Stomach (tissue), 9 donors: ENCODE measurements around the gene AGRP. TPM values are rescaled to one million over a fixed set of nuclear protein-coding genes. Genes with fewer than 3 reads are reported as not detected.

Experiments used
- DNase-seq, 2 donors: peaks; one replicate each; pipeline versions ENCODE4 v3.0.0 to v3.0.0-alpha.2; 2013 to 2019
- H3K27ac ChIP-seq, 5 donors: fragments of 200-600 bp in 4 of 5; sonication (generic) in 4 of 5; one replicate each; pipeline ENCODE4 v1.5.1; 2013 to 2019; ENCODE audit warnings: mild to moderate bottlenecking in 1 of 5, moderate library complexity in 1 of 5
- H3K27me3 ChIP-seq, 3 donors: fragments of 200-600 bp; sonication (generic); one replicate each; pipeline ENCODE4 v1.5.1; 2017 to 2019; ENCODE audit warnings: mixed run types in 1 of 3
- H3K36me3 ChIP-seq, 4 donors: fragments of 200-600 bp; sonication (generic); 1 replicate in 3 of 4; 2 replicates in 1 of 4; pipeline ENCODE4 v1.5.1; 2016 to 2019
- H3K4me1 ChIP-seq, 4 donors: fragments of 200-600 bp; sonication (generic); one replicate each; pipeline ENCODE4 v1.5.1; 2016 to 2019
- H3K4me3 ChIP-seq, 4 donors: fragments of 200-600 bp; sonication (generic) in 3 of 4; one replicate each; pipeline ENCODE4 v1.5.1; 2016 to 2019; ENCODE audit warnings: mild to moderate bottlenecking in 1 of 4
- H3K9me3 ChIP-seq, 4 donors: fragments of 200-600 bp; sonication (generic); one replicate each; pipeline ENCODE4 v1.5.1; 2016 to 2019
- CTCF ChIP-seq, 7 experiments: fragments of 450-650 bp in 4 of 7; fragments of 200-600 bp in 3 of 7; sonication (generic) in 3 of 7; IDR thresholded peaks; one replicate each; pipeline ENCODE4 v1.5.1; 2016 to 2019; ENCODE audit warnings: antibody characterized with exemption in 7 of 7, control low read depth in 2 of 7, mild to moderate bottlenecking in 1 of 7
- EP300 ChIP-seq: sonication (generic); formaldehyde crosslinking; IDR thresholded peaks from one replicate; pipeline ENCODE4 v1.6.1; 2017; ENCODE audit warnings: antibody characterized with exemption
- POLR2A ChIP-seq, 4 donors: fragments of 450-650 bp; IDR thresholded peaks; one replicate each; pipeline ENCODE4 v1.6.1; 2016; ENCODE audit warnings: antibody characterized with exemption in 4 of 4, control low read depth in 2 of 4, mild to moderate bottlenecking in 1 of 4, moderate library complexity in 1 of 4
- POLR2AphosphoS5 ChIP-seq, 3 donors: sonication (generic); formaldehyde crosslinking; IDR thresholded peaks; one replicate each; pipeline ENCODE4 v1.6.1; 2016; ENCODE audit warnings: antibody characterized with exemption in 3 of 3
- WGBS, 5 donors: extraction: QIAGEN DNeasy Blood & Tissue Kit in 3 of 5; methylation state at CpG; one replicate each; pipeline versions ENCODE4 v1.1.5 to v1.1.7; 2013 to 2018; 5-methylcytosine and 5-hydroxymethylcytosine counted together
- intact Hi-C: fragments of 100-400 bp; cut with DNase I; formaldehyde crosslinking; loops from one replicate; pipeline ENCODE4 v1.15.1; 2023; ENCODE audit warnings: low total_unique reads
- polyA plus RNA-seq, 3 donors: library from polyadenylated mRNA; stranded (reverse); fragments of 200-250 nt; gene quantifications; one replicate each; pipeline ENCODE4 v1.2.3, GENCODE V29; 2013
- total RNA-seq, 5 donors: library from RNA; depleted of rRNA; stranded (reverse); fragments of >200 nt; gene quantifications; one replicate each; pipeline versions ENCODE4 v1.1.0 to v1.2.3, GENCODE V29; 2014 to 2016
- donor health status: healthy with polysubstance abuse.
- donor health status: Bipolar disorder and iron deficiency.
- donor health status: healthy.

Gene AGRP
- total and polyA plus RNA-seq, 8 donors = not detected

DNA sequence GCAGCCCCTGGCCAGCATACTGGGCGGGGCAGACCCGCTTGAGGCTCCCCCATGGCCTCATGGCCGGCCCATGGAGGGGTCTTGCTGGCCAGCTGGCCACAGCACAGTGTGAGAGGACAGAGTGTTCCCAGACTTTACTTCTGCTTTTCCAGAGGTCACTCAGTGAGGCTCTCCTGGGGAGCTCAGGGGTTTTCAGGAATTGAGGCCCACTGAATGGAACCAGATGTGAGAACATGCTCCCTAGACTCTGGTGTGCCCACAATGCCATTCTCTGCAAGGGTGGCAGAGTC lies 23.5 kb downstream of the AGRP start:
- peak overlapping the region; percentile 60 to 89 (median 80) for H3K27ac ChIP-seq
- WGBS, 5 donors = 47 to 55% (median 51%) methylated on average over 3 of the region's 3 CpGs; no CpG with 5 or more reads in 1 of the 5 donors
- no peak for DNase-seq
- peaks cover 0 to 13% (median 0%) of the 10 kb centered on the region in 4 donors for H3K36me3 ChIP-seq
- TF ChIP-seq POLR2AphosphoS5 (IDR thresholded peaks at IDR 0.05) = no peak
- intact Hi-C loops = no loop called here
- no peaks in the 10 kb centered on the region for H3K9me3 ChIP-seq
- H3K27me3 ChIP-seq = no peaks in the 10 kb centered on the region
- H3K4me3 ChIP-seq = no peak overlapping the region
- H3K4me1 ChIP-seq = peaks cover 73 to 93% (median 81%) of the 10 kb centered on the region in 4 donors

- H3K9me3 ChIP-seq = no peaks in the 10 kb centered on the region
- peaks cover 72 to 88% (median 77%) of the 10 kb centered on the region in 4 donors for H3K4me1 ChIP-seq
- DNase-seq = peak; percentile 69 to 87
- TF ChIP-seq POLR2AphosphoS5 (IDR thresholded peaks at IDR 0.05) = peak; percentile 5 to 50 (median 11)
- no peak for TF ChIP-seq EP300
- intact Hi-C loops = no loop called here
- no peak overlapping the region for H3K4me3 ChIP-seq
- peak overlapping the region; percentile 60 to 89 (median 80) for H3K27ac ChIP-seq
- H3K27me3 ChIP-seq = no peaks in the 10 kb centered on the region
- WGBS, 5 donors = 18 to 44% (median 32%) methylated on average over 5 to 7 of the region's 7 CpGs
- peaks cover 0 to 13% (median 0%) of the 10 kb centered on the region in 4 donors for H3K36me3 ChIP-seq
Measured at GRCh38 chr16:67459066-67459860, 24.1 kb downstream of the AGRP start.

- H3K4me3 ChIP-seq = peak overlapping the region in 1 of 4 donors; percentile 7
Measured at GRCh38 chr16:67458121-67458641, 25.2 kb downstream of the AGRP start.

GRCh38 chr16:67457611-67458010 lies 25.7 kb downstream of the AGRP start:
- Histone ChIP-seq H3K4me1 (peaks cover 69 to 88% (median 82%) of the 10 kb centered on the region in 4 donors), H3K27me3 (no peaks in the 10 kb centered on the region), H3K27ac (peak overlapping the region in 4 of 5 donors; percentile 69 to 89 (median 82)), H3K36me3 (peaks cover 0 to 25% (median 10%) of the 10 kb centered on the region in 4 donors), H3K9me3 (no peaks in the 10 kb centered on the region), H3K4me3 (no peak overlapping the region)
- DNase-seq = no peak
- no peak for TF ChIP-seq POLR2A (IDR thresholded peaks at IDR 0.05)
- TF ChIP-seq CTCF (IDR thresholded peaks at IDR 0.05) = no peak
- TF ChIP-seq POLR2AphosphoS5 (IDR thresholded peaks at IDR 0.05) = no peak
- TF ChIP-seq EP300 = no peak
- WGBS, 5 donors = 67 to 83% (median 78%) methylated on average over 5 to 7 of the region's 7 CpGs
- intact Hi-C loops = no loop called here

More at GRCh38 chr16:67458121-67458641, 25.2 kb downstream of the AGRP start:
- 68 to 89% (median 83%) methylated on average over 4 to 6 of the region's 6 CpGs for WGBS, 5 donors
- Histone ChIP-seq H3K4me1 (peaks cover 70 to 88% (median 83%) of the 10 kb centered on the region in 4 donors), H3K9me3 (no peaks in the 10 kb centered on the region), H3K27me3 (no peaks in the 10 kb centered on the region), H3K36me3 (peaks cover 0 to 24% (median 5%) of the 10 kb centered on the region in 4 donors), H3K27ac (peak overlapping the region; percentile 60 to 89 (median 80))
- no peak for TF ChIP-seq POLR2AphosphoS5 (IDR thresholded peaks at IDR 0.05)
- no peak for TF ChIP-seq EP300
- TF ChIP-seq CTCF (IDR thresholded peaks at IDR 0.05) = no peak
- no peak for TF ChIP-seq POLR2A (IDR thresholded peaks at IDR 0.05)
- intact Hi-C loops = no loop called here
- peak in 1 of 2 donors; percentile 41 for DNase-seq

DNA sequence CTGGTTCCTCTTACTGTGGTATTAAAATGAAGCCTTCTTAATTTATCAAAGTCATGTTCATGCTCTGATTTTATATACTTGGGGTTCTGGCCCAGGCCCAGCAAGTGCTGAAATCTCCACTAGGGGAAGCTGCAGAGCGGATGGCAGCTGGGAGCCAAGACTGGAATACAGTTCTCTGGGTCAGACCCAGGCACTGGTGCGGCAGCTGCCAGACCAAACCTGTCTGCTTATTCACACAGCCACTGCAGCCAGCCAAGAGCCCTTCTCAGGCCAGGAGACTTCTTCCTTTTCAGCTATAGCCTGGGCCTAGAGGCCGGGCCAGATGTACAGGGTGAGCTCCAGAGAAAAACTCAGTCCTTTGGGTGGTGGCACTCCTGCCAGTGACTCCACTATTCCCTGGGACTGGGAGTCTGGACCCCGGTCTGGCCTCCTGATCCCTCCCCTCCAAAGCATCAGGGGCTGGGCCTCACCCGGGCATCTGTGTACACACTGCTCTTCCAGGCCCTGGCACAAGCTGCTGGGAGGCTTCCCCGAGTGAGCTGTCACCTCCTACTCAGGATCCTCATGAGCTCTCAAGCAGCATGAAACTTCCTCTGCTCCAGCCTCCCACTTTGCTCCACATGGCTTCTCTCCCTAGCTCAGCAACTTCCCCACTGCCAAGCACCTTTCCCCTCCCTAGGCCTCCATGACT lies 26.8 kb downstream of the AGRP start:
- Histone ChIP-seq H3K27ac (peak overlapping the region in 4 of 5 donors; percentile 17 to 80 (median 44)), H3K27me3 (no peaks in the 10 kb centered on the region), H3K9me3 (no peaks in the 10 kb centered on the region), H3K4me1 (peaks cover 70 to 88% (median 82%) of the 10 kb centered on the region in 4 donors), H3K36me3 (peaks cover 0 to 35% (median 21%) of the 10 kb centered on the region in 4 donors), H3K4me3 (peak overlapping the region in 1 of 4 donors; percentile 0)
- TF ChIP-seq EP300 (no peak), CTCF (IDR thresholded peaks at IDR 0.05) (peak in 5 of 7 experiments; percentile 28 to 43 (median 40)), POLR2A (IDR thresholded peaks at IDR 0.05) (no peak), POLR2AphosphoS5 (IDR thresholded peaks at IDR 0.05) (no peak)
- 30 to 45% (median 36%) methylated on average over 4 to 6 of the region's 6 CpGs for WGBS, 5 donors
- intact Hi-C loops = no loop called here
- peak in 1 of 2 donors; percentile 76 for DNase-seq
